Fibroblast of mammary gland (primary cell): ENCODE data around the gene GATM.

ENCODE experiments used
- DNase-seq: peaks from one replicate; pipeline ENCODE4 v3.0.0-alpha.2; 2010; ENCODE audit warnings: low read depth
- H3K4me3 ChIP-seq: 2 replicates; pipeline ENCODE4 v1.5.1; 2011; ENCODE audit warnings: low read depth, mild to moderate bottlenecking, low read length, moderate library complexity; ENCODE audit not compliant: control insufficient read depth
- TF ChIP-seq, protein P1 (sequence below): conservative IDR thresholded peaks from 2 replicates; pipeline ENCODE4 v1.5.1; 2011; ENCODE audit warnings: low read depth, low read length, inconsistent platforms; ENCODE audit not compliant: control insufficient read depth, insufficient read depth

GATM gene

GRCh38 chr15:45397116-45397665, 18.8 kb upstream of the GATM start:
- no peak for DNase-seq
- H3K4me3 ChIP-seq = no peak overlapping the region
- TF ChIP-seq, protein P1, sequence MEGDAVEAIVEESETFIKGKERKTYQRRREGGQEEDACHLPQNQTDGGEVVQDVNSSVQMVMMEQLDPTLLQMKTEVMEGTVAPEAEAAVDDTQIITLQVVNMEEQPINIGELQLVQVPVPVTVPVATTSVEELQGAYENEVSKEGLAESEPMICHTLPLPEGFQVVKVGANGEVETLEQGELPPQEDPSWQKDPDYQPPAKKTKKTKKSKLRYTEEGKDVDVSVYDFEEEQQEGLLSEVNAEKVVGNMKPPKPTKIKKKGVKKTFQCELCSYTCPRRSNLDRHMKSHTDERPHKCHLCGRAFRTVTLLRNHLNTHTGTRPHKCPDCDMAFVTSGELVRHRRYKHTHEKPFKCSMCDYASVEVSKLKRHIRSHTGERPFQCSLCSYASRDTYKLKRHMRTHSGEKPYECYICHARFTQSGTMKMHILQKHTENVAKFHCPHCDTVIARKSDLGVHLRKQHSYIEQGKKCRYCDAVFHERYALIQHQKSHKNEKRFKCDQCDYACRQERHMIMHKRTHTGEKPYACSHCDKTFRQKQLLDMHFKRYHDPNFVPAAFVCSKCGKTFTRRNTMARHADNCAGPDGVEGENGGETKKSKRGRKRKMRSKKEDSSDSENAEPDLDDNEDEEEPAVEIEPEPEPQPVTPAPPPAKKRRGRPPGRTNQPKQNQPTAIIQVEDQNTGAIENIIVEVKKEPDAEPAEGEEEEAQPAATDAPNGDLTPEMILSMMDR = no peak

DNA sequence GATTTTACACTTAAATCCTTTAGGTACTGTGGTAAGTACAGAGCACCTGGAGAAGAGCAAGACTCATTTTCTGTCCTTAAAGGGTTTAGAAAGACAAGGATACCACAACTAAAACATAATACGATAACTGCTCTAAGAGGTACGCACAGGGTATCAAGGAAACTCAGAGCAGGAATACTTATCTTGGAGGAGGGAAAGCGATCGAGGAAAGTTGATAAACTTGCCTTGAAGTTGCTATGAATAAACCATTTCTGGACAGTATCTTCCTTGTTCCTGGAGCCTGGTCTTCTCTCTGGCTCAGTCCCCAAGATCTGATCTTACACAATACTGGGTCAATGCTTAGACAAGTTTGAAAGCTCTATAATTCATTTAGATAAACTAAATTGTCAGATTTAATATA, 17.6 kb upstream of the GATM start:
- no peak for DNase-seq
- TF ChIP-seq, protein P1 = no peak
- no peak overlapping the region for H3K4me3 ChIP-seq

DNA sequence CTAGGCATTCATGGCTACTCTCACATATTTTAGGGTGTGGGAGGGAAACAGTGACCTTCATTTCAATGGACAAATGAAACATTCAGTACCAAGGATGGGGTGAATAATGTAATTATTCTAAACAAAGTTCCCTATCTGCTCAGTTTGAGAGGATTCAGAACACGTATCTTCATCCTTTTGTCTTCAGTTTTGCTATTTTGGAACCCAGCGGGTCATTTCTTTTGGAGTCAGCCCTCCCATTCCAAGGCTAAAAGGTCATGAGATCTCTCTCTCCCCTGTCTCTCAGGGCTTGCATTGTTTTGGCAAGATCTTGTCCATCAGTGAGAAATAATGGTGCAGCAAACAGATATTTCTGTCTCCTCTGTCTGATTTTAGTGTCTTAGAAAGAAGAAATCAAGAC, 16.3 kb upstream of the GATM start:
- DNase-seq = no peak
- TF ChIP-seq, protein P1 = no peak
- H3K4me3 ChIP-seq = no peak overlapping the region

GRCh38 chr15:45393851-45394250, 15.5 kb upstream of the GATM start:
- no peak overlapping the region for H3K4me3 ChIP-seq
- DNase-seq = peak; percentile 25
- TF ChIP-seq, protein P1 = peak; percentile 33

- TF ChIP-seq, protein P1 = no peak
- no peak for DNase-seq
- no peak overlapping the region for H3K4me3 ChIP-seq
Measured at GRCh38 chr15:45392584-45392855, 14.2 kb upstream of the GATM start.

DNA sequence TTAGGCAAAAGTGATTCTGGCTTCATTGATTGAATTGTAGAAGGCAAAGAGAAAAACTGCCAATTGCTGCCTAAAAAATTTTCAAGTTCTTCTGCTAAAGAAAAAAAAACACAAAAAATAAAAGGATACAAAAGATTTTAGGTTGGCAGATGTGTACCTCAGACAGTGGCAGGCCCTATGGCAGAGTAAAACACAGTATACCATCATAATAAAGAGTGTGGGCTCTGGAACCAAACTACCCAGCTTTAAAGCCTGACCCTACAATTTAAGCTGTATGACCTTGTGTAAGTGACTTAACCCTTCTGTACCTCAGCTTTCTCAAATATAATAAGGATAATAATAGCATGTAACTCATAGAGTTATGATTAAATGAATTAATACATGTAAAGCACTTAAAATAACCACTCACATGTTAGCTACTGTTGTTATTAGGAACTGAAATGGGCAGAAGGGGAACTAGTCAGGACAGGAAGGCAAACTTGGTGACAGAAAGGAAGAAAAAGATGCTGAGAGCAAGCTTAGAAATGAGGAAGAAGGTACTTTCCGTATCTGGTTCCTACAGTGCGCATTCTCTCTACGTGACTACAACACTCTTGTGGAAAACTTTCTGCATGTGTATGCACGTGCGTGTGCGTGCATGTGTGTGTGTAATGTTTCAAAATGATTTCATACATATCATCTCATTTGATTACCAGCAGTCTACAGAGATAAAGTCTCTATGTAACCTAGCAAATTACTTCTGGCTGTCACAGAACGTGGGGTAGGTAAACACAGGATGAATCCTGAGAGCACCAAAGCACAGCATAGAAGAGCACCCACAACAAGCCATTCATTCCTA, 13.6 kb upstream of the GATM start:
- H3K4me3 ChIP-seq = no peak overlapping the region
- DNase-seq = no peak
- TF ChIP-seq, protein P1 = no peak
